ENCODE measurements around the gene CDH26. TPM values are rescaled to one million over a fixed set of nuclear protein-coding genes. Genes with fewer than 3 reads are reported as not detected.

Gene CDH26
- total and polyA plus RNA-seq, 5 experiments from 2014 or later = 0.07 to 4.5 (median 4.3) TPM; not detected in 2

DNA sequence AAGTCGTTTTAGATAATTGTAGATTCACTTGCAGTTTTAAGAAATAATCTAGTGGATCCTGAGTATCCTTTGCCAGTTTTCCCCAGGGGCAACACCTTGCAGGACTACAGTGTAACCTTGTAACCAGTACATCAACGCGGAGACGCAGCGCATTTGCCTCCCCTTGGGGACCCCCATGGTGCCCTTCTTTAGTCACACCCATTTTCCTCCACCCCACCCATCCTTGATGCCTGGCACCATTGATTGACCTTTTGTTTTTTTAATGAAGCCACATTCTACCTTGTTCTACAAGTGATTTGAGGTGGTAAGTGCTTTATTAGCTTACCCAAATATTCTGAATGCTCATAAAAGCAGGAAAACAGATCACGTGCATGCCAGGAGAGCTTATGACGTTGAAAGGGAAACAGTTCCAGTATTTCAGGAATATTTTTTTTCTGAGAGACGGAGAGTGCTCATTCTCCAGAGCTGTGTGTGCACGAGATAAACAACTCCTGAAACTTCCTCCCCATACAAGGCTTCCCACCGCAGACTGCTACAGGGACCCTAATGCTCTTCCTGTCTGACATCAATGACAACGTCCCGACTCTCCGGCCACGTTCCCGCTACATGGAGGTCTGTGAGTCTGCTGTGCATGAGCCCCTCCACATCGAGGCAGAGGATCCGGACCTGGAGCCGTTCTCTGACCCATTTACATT lies 35.7 kb downstream of the CDH26 start:
- Mint-ChIP-seq H3K9me3 (peaks cover 0 to 3% (median 0%) of the 10 kb centered on the region in 9 donors), H3K4me1 (peaks cover 0 to 5% (median 3%) of the 10 kb centered on the region in 4 donors), H3K27ac (no peak overlapping the region), H3K36me3 (peaks cover 6 to 49% (median 43%) of the 10 kb centered on the region in 3 donors), H3K27me3 (peaks cover 0 to 10% (median 2%) of the 10 kb centered on the region in 5 donors), H3K4me3 (no peak overlapping the region)
- POLR2A ChIA-PET = no interaction called here
- DNase-seq = no peak
- ATAC-seq = no peak

DNA sequence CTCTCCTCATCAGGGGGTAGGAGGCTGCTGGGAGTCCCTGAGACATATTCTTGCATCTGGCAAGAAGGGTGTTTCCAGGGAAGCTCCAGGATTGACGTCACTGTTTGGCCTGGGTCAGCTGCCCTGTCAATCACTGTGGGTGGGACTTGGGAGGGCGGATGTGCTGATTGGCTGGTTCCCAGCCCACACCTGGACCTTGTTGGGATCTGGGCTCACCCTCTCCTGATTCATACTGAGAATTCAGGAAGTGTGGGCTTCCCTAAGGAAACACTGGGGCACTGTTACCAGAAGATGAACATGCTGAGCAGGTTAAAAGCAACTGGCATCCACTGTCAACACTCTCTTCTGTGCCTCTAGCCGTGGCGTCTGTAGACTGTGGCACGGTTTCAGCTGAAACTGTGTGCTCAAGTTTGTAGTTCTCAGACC lies 36.5 kb downstream of the CDH26 start:
- ATAC-seq (no peak), DNase-seq (no peak)
- H3K27ac Mint-ChIP-seq = no peak overlapping the region
- H3K27me3 Mint-ChIP-seq = peaks cover 0 to 10% (median 2%) of the 10 kb centered on the region in 5 donors
- POLR2A ChIA-PET = no interaction called here
- H3K4me1 Mint-ChIP-seq = peaks cover 0 to 5% (median 3%) of the 10 kb centered on the region in 4 donors
- H3K4me3 Mint-ChIP-seq = no peak overlapping the region
- H3K9me3 Mint-ChIP-seq = peaks cover 0 to 3% (median 0%) of the 10 kb centered on the region in 9 donors
- peaks cover 4 to 50% (median 44%) of the 10 kb centered on the region in 3 donors for H3K36me3 Mint-ChIP-seq

DNA sequence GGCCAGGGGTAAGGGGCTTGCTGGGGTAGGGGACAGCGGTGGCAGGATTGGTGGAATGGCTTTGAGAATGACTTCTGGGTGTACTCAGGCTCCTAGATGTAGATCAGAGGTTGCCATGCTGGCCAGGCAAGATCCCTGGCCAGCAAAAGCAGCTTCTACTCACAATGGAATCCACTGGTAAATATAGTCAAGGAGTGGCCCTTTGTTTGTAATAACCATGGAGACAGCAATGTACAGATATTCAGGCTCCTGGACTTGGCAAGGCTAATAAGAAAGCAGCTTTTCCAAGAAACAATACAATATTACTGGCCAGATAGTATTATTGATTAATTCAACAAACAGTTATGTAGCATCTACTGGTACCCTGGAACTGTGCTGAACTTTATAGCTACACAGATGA lies 37.9 kb downstream of the CDH26 start:
- POLR2A ChIA-PET = no interaction called here
- no peak for ATAC-seq
- H3K27me3 Mint-ChIP-seq = peaks cover 0 to 10% (median 2%) of the 10 kb centered on the region in 5 donors

DNA sequence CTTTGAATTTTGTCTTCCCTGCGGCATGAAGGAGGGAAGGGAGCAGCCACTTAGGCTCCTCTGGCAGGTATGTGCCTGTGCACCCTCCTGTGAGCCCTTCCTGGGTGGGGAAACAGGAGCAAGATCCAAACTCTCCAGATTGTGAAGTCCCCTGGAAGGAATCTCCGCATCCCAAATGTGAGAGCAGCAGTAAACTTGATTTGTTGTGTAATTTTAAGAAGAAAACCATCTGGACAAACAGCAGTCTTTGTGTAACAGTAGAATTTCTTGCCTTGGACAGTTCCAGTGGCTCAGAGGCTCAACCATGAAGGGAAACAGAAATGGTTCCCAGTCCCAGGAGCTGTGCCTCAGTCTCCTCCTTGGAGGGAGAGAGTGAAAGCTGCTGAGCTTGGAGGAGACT lies 39.7 kb downstream of the CDH26 start:
- POLR2A ChIA-PET = no interaction called here
- ATAC-seq (no peak), DNase-seq (no peak)
- Mint-ChIP-seq H3K27ac (no peak overlapping the region), H3K27me3 (peaks cover 0 to 10% (median 2%) of the 10 kb centered on the region in 5 donors), H3K9me3 (peaks cover 0 to 3% (median 0%) of the 10 kb centered on the region in 9 donors), H3K4me1 (peaks cover 0 to 3% (median 3%) of the 10 kb centered on the region in 4 donors), H3K4me3 (no peak overlapping the region), H3K36me3 (peaks cover 4 to 60% (median 56%) of the 10 kb centered on the region in 3 donors)

More for the DNA sequence above, 37.9 kb downstream of the CDH26 start:
- peaks cover 0 to 55% (median 53%) of the 10 kb centered on the region in 3 donors for H3K36me3 Mint-ChIP-seq
- H3K27ac Mint-ChIP-seq = peak overlapping the region in 1 of 10 donors; percentile 9
- H3K4me3 Mint-ChIP-seq = no peak overlapping the region
- peaks cover 0 to 3% (median 0%) of the 10 kb centered on the region in 9 donors for H3K9me3 Mint-ChIP-seq
- peaks cover 0 to 3% (median 3%) of the 10 kb centered on the region in 4 donors for H3K4me1 Mint-ChIP-seq
- DNase-seq = no peak

DNA sequence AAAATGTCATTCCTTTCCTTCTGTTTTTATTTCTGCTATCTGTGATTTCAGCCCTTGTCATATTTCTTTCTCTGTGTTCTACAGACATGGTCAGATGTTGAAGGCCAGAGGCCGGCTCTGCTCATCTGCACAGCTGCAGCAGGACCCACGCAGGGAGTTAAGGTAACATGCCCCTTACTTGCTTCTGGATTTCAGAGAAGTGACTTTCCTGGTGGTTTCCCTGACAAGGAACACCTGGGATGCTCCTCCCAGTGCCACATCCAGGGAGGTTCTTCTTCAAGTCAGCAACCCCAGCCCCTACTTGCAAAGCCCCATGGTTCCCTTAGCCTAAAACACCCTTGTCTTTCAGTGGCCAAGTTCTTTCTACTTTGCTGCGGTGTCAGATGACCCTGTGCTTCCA lies 41.3 kb downstream of the CDH26 start:
- Mint-ChIP-seq H3K36me3 (peaks cover 4 to 50% (median 48%) of the 10 kb centered on the region in 3 donors), H3K4me1 (no peaks in the 10 kb centered on the region), H3K4me3 (no peak overlapping the region), H3K9me3 (no peaks in the 10 kb centered on the region), H3K27me3 (peaks cover 0 to 10% (median 0%) of the 10 kb centered on the region in 5 donors), H3K27ac (no peak overlapping the region)
- no peak for DNase-seq
- no peak for ATAC-seq
- POLR2A ChIA-PET = no interaction called here

DNA sequence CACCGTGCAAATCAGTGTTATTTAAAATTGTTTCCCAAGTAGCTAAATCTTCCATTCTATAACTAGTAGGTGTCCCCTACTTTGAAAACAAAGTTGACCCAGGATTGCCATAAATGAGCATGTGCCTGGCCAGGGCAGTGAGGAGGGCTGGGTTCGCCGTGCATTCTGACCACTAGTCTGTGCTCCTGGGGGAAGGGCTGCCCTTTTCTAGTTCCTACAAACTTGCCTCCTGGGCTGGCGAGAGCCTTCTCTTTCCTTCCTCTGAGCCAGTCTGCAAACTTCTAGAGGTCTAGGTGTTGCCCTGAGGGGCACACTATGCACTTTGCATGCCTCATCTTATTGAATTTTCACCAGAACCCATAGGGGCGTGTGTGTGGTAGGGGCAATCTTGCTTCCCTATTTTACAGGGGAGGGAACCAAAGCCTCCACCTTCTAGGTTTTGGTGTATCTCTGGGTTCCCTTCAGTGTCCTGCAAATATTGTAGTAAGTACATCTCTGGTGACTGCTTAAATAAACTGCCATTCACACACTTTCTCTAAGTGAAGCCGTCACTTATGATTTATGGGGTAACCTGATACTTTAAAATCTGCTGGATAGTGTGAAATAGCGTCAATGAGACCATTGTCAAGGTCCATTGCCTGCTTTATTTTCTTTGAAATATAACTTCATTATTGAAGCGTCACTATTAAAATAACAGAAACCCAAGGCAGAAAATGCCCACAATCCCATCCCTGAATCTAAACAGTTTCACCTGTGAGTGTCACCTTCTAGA lies 42.2 kb downstream of the CDH26 start:
- POLR2A ChIA-PET = no interaction called here
- no peak for ATAC-seq

DNA sequence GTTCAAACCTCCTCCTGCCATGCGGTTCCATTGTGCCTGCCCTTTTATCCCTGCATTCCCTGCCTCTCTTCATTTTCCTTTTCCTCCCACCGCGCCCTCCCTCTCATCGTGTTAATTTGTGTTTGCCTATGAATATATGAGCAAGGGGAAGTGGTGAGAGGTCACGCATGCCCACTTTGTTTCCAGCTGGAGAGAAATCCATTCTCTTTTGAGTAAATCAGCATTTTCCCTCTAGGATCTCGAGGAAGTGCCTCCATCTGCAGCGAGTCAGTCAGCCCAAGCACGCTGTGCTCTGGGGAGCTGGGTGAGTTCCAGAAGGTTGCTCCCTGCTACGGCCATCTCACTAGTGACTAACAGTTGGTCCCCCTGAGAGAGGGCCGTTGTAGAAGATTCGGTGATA lies 42.9 kb downstream of the CDH26 start:
- no peak overlapping the region for H3K4me3 Mint-ChIP-seq

More for the DNA sequence above, 42.2 kb downstream of the CDH26 start:
- H3K27ac Mint-ChIP-seq = no peak overlapping the region
- DNase-seq = no peak
- no peak overlapping the region for H3K4me3 Mint-ChIP-seq
- peaks cover 4 to 45% (median 45%) of the 10 kb centered on the region in 3 donors for H3K36me3 Mint-ChIP-seq
- H3K4me1 Mint-ChIP-seq = no peaks in the 10 kb centered on the region
- no peaks in the 10 kb centered on the region for H3K9me3 Mint-ChIP-seq
- H3K27me3 Mint-ChIP-seq = peaks cover 0 to 4% (median 0%) of the 10 kb centered on the region in 5 donors

DNA sequence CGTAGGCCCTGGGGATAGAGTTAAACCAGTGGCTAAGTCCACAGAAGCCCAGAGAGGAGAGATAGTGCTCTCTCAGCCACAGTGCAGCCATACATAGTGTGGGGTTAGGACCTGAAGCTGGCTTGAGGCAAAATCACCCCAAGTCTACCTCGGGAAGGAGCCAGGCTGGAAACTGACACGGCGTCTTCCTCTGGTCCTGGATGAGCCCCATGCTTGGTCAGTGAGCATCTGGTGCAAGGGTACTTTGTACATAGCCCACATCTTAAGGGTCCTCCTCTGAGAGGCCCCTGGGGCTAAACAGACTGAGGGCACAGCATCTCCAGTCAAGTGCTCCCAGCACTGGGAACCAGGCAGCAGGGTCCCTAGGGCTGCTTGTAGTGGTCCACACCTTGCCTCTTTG lies 45.6 kb downstream of the CDH26 start:
- POLR2A ChIA-PET = no interaction called here
- Mint-ChIP-seq H3K27ac (no peak overlapping the region), H3K4me3 (no peak overlapping the region), H3K27me3 (peaks cover 0 to 1% (median 0%) of the 10 kb centered on the region in 5 donors), H3K9me3 (no peaks in the 10 kb centered on the region), H3K36me3 (peaks cover 4 to 40% (median 25%) of the 10 kb centered on the region in 3 donors), H3K4me1 (peaks cover 0 to 3% (median 0%) of the 10 kb centered on the region in 4 donors)
- ATAC-seq (no peak), DNase-seq (no peak)

More for the DNA sequence above, 42.9 kb downstream of the CDH26 start:
- POLR2A ChIA-PET = no interaction called here
- H3K36me3 Mint-ChIP-seq = peaks cover 4 to 42% (median 38%) of the 10 kb centered on the region in 3 donors
- H3K27me3 Mint-ChIP-seq = peaks cover 0 to under 1% (median 0%) of the 10 kb centered on the region in 5 donors
- no peaks in the 10 kb centered on the region for H3K9me3 Mint-ChIP-seq
- no peak for DNase-seq
- no peak for ATAC-seq
- no peaks in the 10 kb centered on the region for H3K4me1 Mint-ChIP-seq
- no peak overlapping the region for H3K27ac Mint-ChIP-seq

DNA sequence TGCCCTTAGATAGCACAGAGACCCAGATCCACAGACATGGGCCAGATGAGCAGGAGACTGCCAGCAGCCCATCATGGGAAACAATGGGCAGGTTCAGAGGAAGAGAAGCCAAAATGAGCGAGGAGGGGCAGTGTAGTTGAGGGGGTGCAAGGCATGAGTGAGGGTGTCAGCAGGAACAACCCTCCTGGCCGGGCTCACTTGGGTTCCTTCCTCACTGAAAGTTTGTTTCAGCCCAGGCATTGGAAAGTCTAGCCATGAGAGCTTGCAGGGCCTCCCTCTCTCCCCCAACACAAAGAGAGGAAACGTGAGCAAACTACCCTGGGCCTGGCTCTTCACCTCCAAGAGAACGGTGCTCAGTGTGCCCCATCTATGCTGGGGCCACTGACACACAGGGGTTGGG lies 48.0 kb downstream of the CDH26 start:
- POLR2A ChIA-PET = no interaction called here
- Mint-ChIP-seq H3K27me3 (peaks cover 0 to 3% (median 0%) of the 10 kb centered on the region in 5 donors), H3K9me3 (no peaks in the 10 kb centered on the region), H3K4me3 (no peak overlapping the region), H3K27ac (no peak overlapping the region), H3K4me1 (peaks cover 2 to 12% (median 11%) of the 10 kb centered on the region in 4 donors), H3K36me3 (peaks cover 4 to 24% (median 16%) of the 10 kb centered on the region in 3 donors)
- no peak for DNase-seq
- ATAC-seq = no peak

DNA sequence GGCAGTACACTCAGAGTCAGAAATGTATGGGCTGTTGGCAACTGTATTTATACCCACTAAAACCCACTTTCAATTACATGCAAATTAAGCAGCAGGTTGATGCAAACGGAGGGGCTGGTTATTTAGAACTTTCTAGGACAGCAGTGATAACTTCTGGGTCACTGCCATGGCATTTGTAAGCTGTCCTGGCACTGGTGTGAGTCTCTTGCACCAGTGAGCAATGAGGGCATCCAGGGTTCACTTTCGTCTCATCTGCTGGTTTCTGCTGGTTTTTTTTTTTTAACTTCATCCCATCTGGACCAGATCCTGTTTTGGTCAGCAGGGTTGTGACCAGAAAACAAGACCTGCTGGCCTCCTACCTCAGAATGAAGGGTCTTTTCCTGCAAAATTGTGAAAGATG lies 49.2 kb downstream of the CDH26 start:
- no peak overlapping the region for H3K4me3 Mint-ChIP-seq
- no peak overlapping the region for H3K27ac Mint-ChIP-seq
- DNase-seq (no peak), ATAC-seq (no peak)
- POLR2A ChIA-PET = no interaction called here
- peaks cover 9 to 24% (median 23%) of the 10 kb centered on the region in 4 donors for H3K4me1 Mint-ChIP-seq
- H3K27me3 Mint-ChIP-seq = peaks cover 0 to 3% (median 0%) of the 10 kb centered on the region in 5 donors
- no peaks in the 10 kb centered on the region for H3K9me3 Mint-ChIP-seq
- peaks cover 4 to 18% (median 9%) of the 10 kb centered on the region in 3 donors for H3K36me3 Mint-ChIP-seq

DNA sequence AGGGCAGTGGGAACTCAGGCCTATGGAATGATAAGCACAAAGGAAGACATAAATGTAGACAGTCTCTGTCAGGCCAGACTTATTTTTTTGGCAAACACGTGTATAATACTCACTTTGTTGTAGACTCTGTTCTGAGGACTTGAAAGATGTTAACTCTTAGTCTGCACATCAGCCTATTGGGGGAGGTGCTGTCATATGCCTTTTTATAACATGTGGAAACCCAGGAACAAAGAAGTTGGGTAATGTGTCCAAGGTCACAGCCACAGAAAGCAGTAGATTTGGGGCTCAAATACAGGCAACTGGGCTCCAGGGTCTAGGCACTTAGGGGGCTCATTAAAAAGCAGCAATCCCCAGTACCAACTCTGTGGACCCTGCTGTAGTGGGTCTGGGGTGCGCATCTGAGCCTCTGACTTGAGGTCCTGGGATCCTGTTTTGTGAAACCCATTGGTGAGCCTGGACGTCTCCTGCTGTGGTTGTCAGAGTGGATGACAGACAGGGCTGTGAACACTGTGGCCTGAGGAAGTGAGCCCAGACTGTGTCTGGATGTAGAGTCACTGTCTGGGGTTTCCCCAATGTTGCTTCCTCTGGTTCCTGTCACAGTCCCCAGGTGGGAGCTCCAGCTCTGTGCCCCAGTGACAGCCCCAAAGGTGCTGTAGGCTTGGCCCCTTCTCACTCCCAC lies 50.0 kb downstream of the CDH26 start:
- Mint-ChIP-seq H3K4me3 (no peak overlapping the region), H3K27me3 (peaks cover 0 to 3% (median 0%) of the 10 kb centered on the region in 5 donors), H3K36me3 (peaks cover 0 to 13% (median 3%) of the 10 kb centered on the region in 3 donors), H3K27ac (no peak overlapping the region), H3K4me1 (peaks cover 9 to 29% (median 24%) of the 10 kb centered on the region in 4 donors), H3K9me3 (no peaks in the 10 kb centered on the region)
- ATAC-seq (no peak), DNase-seq (no peak)
- POLR2A ChIA-PET = no interaction called here

DNA sequence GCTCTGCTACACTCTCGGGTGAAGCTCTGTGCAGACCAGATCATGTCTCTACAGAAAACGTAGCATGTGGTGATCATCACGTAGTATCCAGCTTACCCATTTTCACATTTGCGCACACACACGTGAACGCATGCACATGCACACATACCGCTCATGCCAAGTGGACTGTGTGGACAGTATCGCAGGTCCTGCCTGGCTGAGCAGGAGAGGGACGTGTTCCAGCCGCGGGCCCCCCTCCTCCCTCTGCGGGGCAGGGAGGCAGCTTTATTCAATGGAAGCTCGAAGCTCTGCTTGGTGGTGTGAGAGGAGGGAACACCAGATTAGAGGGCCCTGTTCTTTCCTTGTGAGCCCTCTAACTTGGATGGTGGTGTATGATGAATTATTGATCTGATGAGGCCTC lies 51.1 kb downstream of the CDH26 start:
- Mint-ChIP-seq H3K9me3 (no peaks in the 10 kb centered on the region), H3K27me3 (peaks cover 0 to 3% (median 0%) of the 10 kb centered on the region in 5 donors), H3K4me1 (peaks cover 9 to 29% (median 24%) of the 10 kb centered on the region in 4 donors), H3K36me3 (peaks cover 0 to 13% (median 3%) of the 10 kb centered on the region in 3 donors), H3K4me3 (no peak overlapping the region), H3K27ac (peak overlapping the region in 1 of 10 donors; percentile 15)
- POLR2A ChIA-PET = no interaction called here
- no peak for DNase-seq
- ATAC-seq = no peak
